ENCODE measurements around the gene DGCR2.

DGCR2 gene

DNA sequence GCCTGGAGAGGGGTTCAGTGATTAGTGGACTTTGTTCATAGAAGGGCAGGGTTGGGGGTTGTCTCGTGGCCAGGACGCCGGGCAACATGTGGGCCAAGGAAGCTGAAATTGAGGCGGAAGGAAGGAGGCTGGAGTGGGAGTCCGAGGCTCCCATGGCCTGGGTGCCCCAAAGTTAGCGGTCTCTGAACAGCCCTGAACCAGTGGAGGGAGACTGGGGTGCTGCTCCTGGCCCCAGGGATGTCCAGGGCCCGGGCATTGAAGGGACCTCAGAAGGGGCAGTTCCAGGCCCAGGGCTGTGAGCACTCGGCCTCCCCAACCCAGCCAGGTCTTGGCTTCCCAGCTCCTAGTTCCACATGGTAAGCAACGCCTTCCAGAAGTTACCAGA lies 126.9 kb downstream of the DGCR2 start:
- DNase-seq (ENCODE audit: low read depth in 1 of 2, low spot score in 1 of 2) = no peak
- TF ChIP-seq, protein P1, sequence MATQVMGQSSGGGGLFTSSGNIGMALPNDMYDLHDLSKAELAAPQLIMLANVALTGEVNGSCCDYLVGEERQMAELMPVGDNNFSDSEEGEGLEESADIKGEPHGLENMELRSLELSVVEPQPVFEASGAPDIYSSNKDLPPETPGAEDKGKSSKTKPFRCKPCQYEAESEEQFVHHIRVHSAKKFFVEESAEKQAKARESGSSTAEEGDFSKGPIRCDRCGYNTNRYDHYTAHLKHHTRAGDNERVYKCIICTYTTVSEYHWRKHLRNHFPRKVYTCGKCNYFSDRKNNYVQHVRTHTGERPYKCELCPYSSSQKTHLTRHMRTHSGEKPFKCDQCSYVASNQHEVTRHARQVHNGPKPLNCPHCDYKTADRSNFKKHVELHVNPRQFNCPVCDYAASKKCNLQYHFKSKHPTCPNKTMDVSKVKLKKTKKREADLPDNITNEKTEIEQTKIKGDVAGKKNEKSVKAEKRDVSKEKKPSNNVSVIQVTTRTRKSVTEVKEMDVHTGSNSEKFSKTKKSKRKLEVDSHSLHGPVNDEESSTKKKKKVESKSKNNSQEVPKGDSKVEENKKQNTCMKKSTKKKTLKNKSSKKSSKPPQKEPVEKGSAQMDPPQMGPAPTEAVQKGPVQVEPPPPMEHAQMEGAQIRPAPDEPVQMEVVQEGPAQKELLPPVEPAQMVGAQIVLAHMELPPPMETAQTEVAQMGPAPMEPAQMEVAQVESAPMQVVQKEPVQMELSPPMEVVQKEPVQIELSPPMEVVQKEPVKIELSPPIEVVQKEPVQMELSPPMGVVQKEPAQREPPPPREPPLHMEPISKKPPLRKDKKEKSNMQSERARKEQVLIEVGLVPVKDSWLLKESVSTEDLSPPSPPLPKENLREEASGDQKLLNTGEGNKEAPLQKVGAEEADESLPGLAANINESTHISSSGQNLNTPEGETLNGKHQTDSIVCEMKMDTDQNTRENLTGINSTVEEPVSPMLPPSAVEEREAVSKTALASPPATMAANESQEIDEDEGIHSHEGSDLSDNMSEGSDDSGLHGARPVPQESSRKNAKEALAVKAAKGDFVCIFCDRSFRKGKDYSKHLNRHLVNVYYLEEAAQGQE (IDR thresholded peaks at IDR 0.05; ENCODE audit: insufficient replicate concordance, low read depth) = no peak
- TF ChIP-seq, protein P2, sequence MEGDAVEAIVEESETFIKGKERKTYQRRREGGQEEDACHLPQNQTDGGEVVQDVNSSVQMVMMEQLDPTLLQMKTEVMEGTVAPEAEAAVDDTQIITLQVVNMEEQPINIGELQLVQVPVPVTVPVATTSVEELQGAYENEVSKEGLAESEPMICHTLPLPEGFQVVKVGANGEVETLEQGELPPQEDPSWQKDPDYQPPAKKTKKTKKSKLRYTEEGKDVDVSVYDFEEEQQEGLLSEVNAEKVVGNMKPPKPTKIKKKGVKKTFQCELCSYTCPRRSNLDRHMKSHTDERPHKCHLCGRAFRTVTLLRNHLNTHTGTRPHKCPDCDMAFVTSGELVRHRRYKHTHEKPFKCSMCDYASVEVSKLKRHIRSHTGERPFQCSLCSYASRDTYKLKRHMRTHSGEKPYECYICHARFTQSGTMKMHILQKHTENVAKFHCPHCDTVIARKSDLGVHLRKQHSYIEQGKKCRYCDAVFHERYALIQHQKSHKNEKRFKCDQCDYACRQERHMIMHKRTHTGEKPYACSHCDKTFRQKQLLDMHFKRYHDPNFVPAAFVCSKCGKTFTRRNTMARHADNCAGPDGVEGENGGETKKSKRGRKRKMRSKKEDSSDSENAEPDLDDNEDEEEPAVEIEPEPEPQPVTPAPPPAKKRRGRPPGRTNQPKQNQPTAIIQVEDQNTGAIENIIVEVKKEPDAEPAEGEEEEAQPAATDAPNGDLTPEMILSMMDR (IDR thresholded peaks at IDR 0.05; ENCODE audit: insufficient read depth, low read length) = no peak
- TF ChIP-seq POLR2AphosphoS5 (IDR thresholded peaks at IDR 0.05; ENCODE audit: low read depth) (no peak), GABPA (IDR thresholded peaks at IDR 0.05; ENCODE audit: low read depth) (no peak), SPI1 (IDR thresholded peaks at IDR 0.05; ENCODE audit: borderline replicate concordance, low read depth) (no peak)
- H3K27ac ChIP-seq (replicated peaks) = no peak overlapping the region
- H3K4me3 ChIP-seq (replicated peaks; ENCODE audit: insufficient read depth, low read length) = no peak overlapping the region
- H3K27me3 ChIP-seq (ENCODE audit: insufficient read depth, poor library complexity, severe bottlenecking) = no peaks in the 10 kb centered on the region

DNA sequence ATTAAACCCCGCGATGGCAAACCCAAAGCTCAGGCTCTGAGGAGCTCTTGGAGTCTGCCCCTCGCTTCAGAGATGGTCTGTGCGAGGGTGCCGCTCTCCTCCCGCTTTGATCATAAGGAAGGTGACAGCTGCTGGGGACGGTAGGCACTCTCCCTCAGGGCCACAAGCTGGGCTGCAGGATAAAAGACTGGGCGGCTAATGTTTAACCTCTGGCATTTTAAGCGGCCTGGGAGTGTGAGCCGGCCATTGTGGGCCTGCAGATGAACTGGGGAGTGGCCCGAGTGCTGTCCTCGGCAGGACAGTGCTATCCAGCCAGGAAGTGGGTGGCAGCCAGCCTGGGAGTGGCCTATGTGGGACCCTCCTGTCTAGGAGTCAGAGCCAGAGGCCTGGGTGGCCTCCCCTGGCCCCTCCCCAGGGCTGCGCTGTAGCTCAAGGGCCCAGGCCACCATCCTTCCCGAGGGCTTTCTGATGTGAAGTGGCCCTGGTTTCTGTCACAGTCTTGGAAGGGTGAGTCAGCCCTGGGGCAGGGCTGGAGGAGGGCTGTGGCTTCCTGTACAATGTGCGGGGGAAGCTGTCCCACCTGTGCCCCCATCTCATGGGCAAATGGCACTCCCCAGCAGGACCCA lies 127.4 kb downstream of the DGCR2 start:
- H3K27ac ChIP-seq (replicated peaks) = no peak overlapping the region
- no peaks in the 10 kb centered on the region for H3K27me3 ChIP-seq (ENCODE audit: insufficient read depth, poor library complexity, severe bottlenecking)
- TF ChIP-seq SPI1 (IDR thresholded peaks at IDR 0.05; ENCODE audit: borderline replicate concordance, low read depth) = no peak
- no peak for TF ChIP-seq POLR2AphosphoS5 (IDR thresholded peaks at IDR 0.05; ENCODE audit: low read depth)
- TF ChIP-seq GABPA (IDR thresholded peaks at IDR 0.05; ENCODE audit: low read depth) = no peak
- TF ChIP-seq, protein P2 (IDR thresholded peaks at IDR 0.05; ENCODE audit: insufficient read depth, low read length) = no peak
- TF ChIP-seq, protein P1 (IDR thresholded peaks at IDR 0.05; ENCODE audit: insufficient replicate concordance, low read depth) = no peak
- no peak for DNase-seq (ENCODE audit: low read depth in 1 of 2, low spot score in 1 of 2)
- H3K4me3 ChIP-seq (replicated peaks; ENCODE audit: insufficient read depth, low read length) = no peak overlapping the region

DNA sequence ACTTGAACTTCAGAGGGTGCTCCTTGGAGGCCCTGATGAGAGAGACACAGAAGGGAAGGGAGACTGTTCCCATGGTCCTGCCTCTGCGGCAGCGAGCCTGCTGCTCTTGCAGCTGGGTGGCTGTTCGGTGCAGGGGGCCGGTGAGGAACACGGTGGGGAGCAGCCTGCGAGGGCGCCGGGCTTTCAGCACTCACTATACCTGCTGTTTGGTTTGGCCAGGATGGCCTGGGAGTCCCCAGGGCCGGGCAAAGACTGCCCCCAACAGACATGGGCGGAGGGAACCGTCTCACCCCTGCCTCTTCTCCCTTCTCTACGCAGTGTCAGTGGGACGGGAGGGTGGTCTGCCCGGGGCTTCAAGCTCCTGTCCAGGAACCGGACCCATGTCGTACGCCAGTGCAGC lies 128.2 kb downstream of the DGCR2 start:
- no peak overlapping the region for H3K27ac ChIP-seq (replicated peaks)
- no peak for TF ChIP-seq SPI1 (IDR thresholded peaks at IDR 0.05; ENCODE audit: borderline replicate concordance, low read depth)
- TF ChIP-seq POLR2AphosphoS5 (IDR thresholded peaks at IDR 0.05; ENCODE audit: low read depth) = no peak
- TF ChIP-seq, protein P1 (IDR thresholded peaks at IDR 0.05; ENCODE audit: insufficient replicate concordance, low read depth) = no peak
- TF ChIP-seq GABPA (IDR thresholded peaks at IDR 0.05; ENCODE audit: low read depth) = no peak
- TF ChIP-seq, protein P2 (IDR thresholded peaks at IDR 0.05; ENCODE audit: insufficient read depth, low read length) = no peak
- no peak for DNase-seq (ENCODE audit: low read depth in 1 of 2, low spot score in 1 of 2)
- no peak overlapping the region for H3K4me3 ChIP-seq (replicated peaks; ENCODE audit: insufficient read depth, low read length)
- peaks cover 2% of the 10 kb centered on the region for H3K27me3 ChIP-seq (ENCODE audit: insufficient read depth, poor library complexity, severe bottlenecking)

Data from HL-60 (cell line).